ENCODE measurements around the gene TMEM156. TPM values are rescaled to one million over a fixed set of nuclear protein-coding genes. Genes with fewer than 3 reads are reported as not detected.
"Not testable (repeated sequence)": the region's sequence is repeated elsewhere in the genome, so short reads cannot be mapped to it uniquely, and the experiment has no call there.

TMEM156 gene
- total RNA-seq, 1 donor = under 0.01 TPM

- no peak for TF ChIP-seq CTCF (IDR thresholded peaks at IDR 0.05; ENCODE audit: insufficient read depth, low read depth, low read length)
- no peak for DNase-seq (ENCODE audit: low read depth)
- no peak overlapping the region for H3K4me3 ChIP-seq (ENCODE audit: low read depth, low read length)
These were observed 27.5 kb downstream of the TMEM156 start for GRCh38 chr4:39004758-39005157.

- H3K4me3 ChIP-seq (ENCODE audit: low read depth, low read length); DNase-seq (ENCODE audit: low read depth): not testable (repeated sequence)
These were observed 30.2 kb downstream of the TMEM156 start for GRCh38 chr4:39002058-39002457.

GRCh38 chr4:38995660-38996005, 36.6 kb downstream of the TMEM156 start:
- no peak for TF ChIP-seq CTCF (IDR thresholded peaks at IDR 0.05; ENCODE audit: insufficient read depth, low read depth, low read length)
- H3K4me3 ChIP-seq (ENCODE audit: low read depth, low read length) = no peak overlapping the region
- no peak for DNase-seq (ENCODE audit: low read depth)

- no peak overlapping the region for H3K4me3 ChIP-seq (ENCODE audit: low read depth, low read length)
- no peak for DNase-seq (ENCODE audit: low read depth)
- no peak for TF ChIP-seq CTCF (IDR thresholded peaks at IDR 0.05; ENCODE audit: insufficient read depth, low read depth, low read length)
These were observed 38.1 kb downstream of the TMEM156 start for GRCh38 chr4:38994135-38994534.

- peak; percentile 36 for TF ChIP-seq CTCF (IDR thresholded peaks at IDR 0.05; ENCODE audit: insufficient read depth, low read depth, low read length)
- no peak overlapping the region for H3K4me3 ChIP-seq (ENCODE audit: low read depth, low read length)
- no peak for DNase-seq (ENCODE audit: low read depth)
These were observed 38.5 kb downstream of the TMEM156 start for GRCh38 chr4:38993683-38994082.

GRCh38 chr4:38990241-38990640, 42.0 kb downstream of the TMEM156 start:
- H3K4me3 ChIP-seq (ENCODE audit: low read depth, low read length) = no peak overlapping the region
- no peak for DNase-seq (ENCODE audit: low read depth)
- no peak for TF ChIP-seq CTCF (IDR thresholded peaks at IDR 0.05; ENCODE audit: insufficient read depth, low read depth, low read length)

GRCh38 chr4:38989487-38989886, 42.7 kb downstream of the TMEM156 start:
- no peak overlapping the region for H3K4me3 ChIP-seq (ENCODE audit: low read depth, low read length)
- DNase-seq (ENCODE audit: low read depth) = no peak
- no peak for TF ChIP-seq CTCF (IDR thresholded peaks at IDR 0.05; ENCODE audit: insufficient read depth, low read depth, low read length)

GRCh38 chr4:38988353-38988752, 43.9 kb downstream of the TMEM156 start:
- H3K4me3 ChIP-seq (ENCODE audit: low read depth, low read length) = not testable (repeated sequence)
- peak; percentile 43 for DNase-seq (ENCODE audit: low read depth)

Data from fibroblast of villous mesenchyme (primary cell).